Effector CD8-positive, alpha-beta T cell (primary cell): ENCODE data around the gene RTEL1.

Experiments used
- DNase-seq: peaks from one replicate; lab custom pipeline; 2025; lab: John Stamatoyannopoulos, UW

RTEL1 gene

GRCh38 chr20:63701051-63701328 is 42.9 kb downstream of the RTEL1 start:
- no peak for DNase-seq

- DNase-seq: no peak
These were observed 43.4 kb downstream of the RTEL1 start for GRCh38 chr20:63701329-63702035.

GRCh38 chr20:63702036-63702665 is 44.0 kb downstream of the RTEL1 start:
- no peak for DNase-seq

GRCh38 chr20:63702751-63703470 is 44.8 kb downstream of the RTEL1 start:
- DNase-seq: no peak

- DNase-seq: no peak
These were observed 45.4 kb downstream of the RTEL1 start for GRCh38 chr20:63703471-63703975.

GRCh38 chr20:63703976-63704748 is 46.0 kb downstream of the RTEL1 start:
- no peak for DNase-seq

GRCh38 chr20:63704749-63705117 is 46.6 kb downstream of the RTEL1 start:
- DNase-seq: no peak

- DNase-seq: no peak
These were observed 47.3 kb downstream of the RTEL1 start for GRCh38 chr20:63705232-63706026.

GRCh38 chr20:63706027-63706695 is 48.0 kb downstream of the RTEL1 start:
- no peak for DNase-seq

GRCh38 chr20:63706852-63707557 is 48.9 kb downstream of the RTEL1 start:
- peak; percentile 49 for DNase-seq

GRCh38 chr20:63707558-63708300 is 49.6 kb downstream of the RTEL1 start, which contains the start of the genes ARFRP1 and ZGPAT:
Gene ARFRP1, minus strand, starts transcription at chr20:63707976. Its CDS starts 885 bp downstream, at chr20:63707091.
Gene ZGPAT, plus strand, starts transcription at chr20:63708039. Its CDS starts 542 bp downstream, at chr20:63708581.
- DNase-seq: peak; percentile 64

GRCh38 chr20:63708301-63709148 is 50.4 kb downstream of the RTEL1 start:
- no peak for DNase-seq

- no peak for DNase-seq
These were observed 51.0 kb downstream of the RTEL1 start for GRCh38 chr20:63709149-63709527.

- no peak for DNase-seq
These were observed 53.1 kb downstream of the RTEL1 start for GRCh38 chr20:63711085-63711645.

GRCh38 chr20:63712191-63712590 is 54.1 kb downstream of the RTEL1 start:
- DNase-seq: no peak

GRCh38 chr20:63714858-63715257 is 56.7 kb downstream of the RTEL1 start:
- DNase-seq: no peak

- no peak for DNase-seq
These were observed 60.9 kb downstream of the RTEL1 start for GRCh38 chr20:63718996-63719395.
